Peyer's patch (tissue), 4 donors: ENCODE results near the gene OPCML. TPM values are rescaled to one million over a fixed set of nuclear protein-coding genes. Genes with fewer than 3 reads are reported as not detected.
"Not testable (repeated sequence)": the region's sequence is repeated elsewhere in the genome, so short reads cannot be mapped to it uniquely, and the experiment has no call there.

Experiments used
- DNase-seq, 3 donors: peaks; one replicate each; pipeline ENCODE4 v3.0.0-alpha.2; 2017 to 2019
- H3K27ac ChIP-seq, 4 donors: fragments of 200-600 bp; sonication (generic); one replicate each; pipeline ENCODE4 v1.5.1; 2016 to 2019
- H3K27me3 ChIP-seq, 2 donors: fragments of 200-600 bp; sonication (generic); one replicate each; pipeline ENCODE4 v1.5.1; 2019
- H3K36me3 ChIP-seq, 3 donors: fragments of 200-600 bp; sonication (generic); one replicate each; pipeline ENCODE4 v1.5.1; 2016 to 2019
- H3K4me1 ChIP-seq, 4 donors: fragments of 200-600 bp; sonication (generic); one replicate each; pipeline ENCODE4 v1.5.1; 2016 to 2019
- H3K4me3 ChIP-seq, 4 donors: fragments of 200-600 bp; sonication (generic); 1 replicate in 3 of 4; 2 replicates in 1 of 4; pipeline ENCODE4 v1.5.1; 2016 to 2019; ENCODE audit warnings: mild to moderate bottlenecking in 1 of 4
- H3K9me3 ChIP-seq, 4 donors: fragments of 200-600 bp; sonication (generic); one replicate each; pipeline ENCODE4 v1.5.1; 2016 to 2019; ENCODE audit warnings: mild to moderate bottlenecking in 1 of 4
- CTCF ChIP-seq, 6 experiments: fragments of 450-650 bp in 4 of 6; fragments of 200-600 bp in 2 of 6; sonication (generic) in 1 of 6; IDR thresholded peaks; one replicate each; pipeline ENCODE4 v1.5.1; 2017 to 2019; ENCODE audit warnings: antibody characterized with exemption in 6 of 6, mild to moderate bottlenecking in 3 of 6, moderate library complexity in 1 of 6
- POLR2A ChIP-seq, 2 donors: fragments of 450-650 bp; IDR thresholded peaks; one replicate each; pipeline ENCODE4 v1.5.1; 2017; ENCODE audit warnings: antibody characterized with exemption in 2 of 2, mild to moderate bottlenecking in 2 of 2, moderate library complexity in 2 of 2
- small RNA-seq, 2 donors: library from RNA; depleted of rRNA; stranded (forward); fragments of <200 nt; gene quantifications; one replicate each; pipeline ENCODE3, GENCODE V24; 2016
- total RNA-seq, 4 donors: library from RNA; depleted of rRNA; stranded (reverse); fragments of >200 nt; gene quantifications; one replicate each; pipeline ENCODE4 v1.1.0, GENCODE V29; 2016

OPCML gene
- total RNA-seq, 4 donors from 2014 or later: not detected

- DNase-seq: no peak
These were observed 1158.7 kb downstream of the OPCML start for GRCh38 chr11:132373405-132374143.

GRCh38 chr11:132370114-132370513 is 1162.2 kb downstream of the OPCML start:
- H3K4me1 ChIP-seq, H3K9me3 ChIP-seq, H3K27ac ChIP-seq, H3K27me3 ChIP-seq, DNase-seq, H3K4me3 ChIP-seq, H3K36me3 ChIP-seq: not testable (repeated sequence)

More at GRCh38 chr11:132373405-132374143, 1158.7 kb downstream of the OPCML start:
- TF ChIP-seq CTCF (IDR thresholded peaks at IDR 0.05) (no peak), POLR2A (IDR thresholded peaks at IDR 0.05) (no peak)
- no peaks in the 10 kb centered on the region for H3K4me1 ChIP-seq
- no peak overlapping the region for H3K4me3 ChIP-seq
- no peaks in the 10 kb centered on the region for H3K27me3 ChIP-seq
- no peaks in the 10 kb centered on the region for H3K9me3 ChIP-seq
- H3K27ac ChIP-seq: no peak overlapping the region
- no peaks in the 10 kb centered on the region for H3K36me3 ChIP-seq

GRCh38 chr11:132367293-132367692 is 1165.0 kb downstream of the OPCML start:
- no peak for DNase-seq
- TF ChIP-seq CTCF (IDR thresholded peaks at IDR 0.05) (no peak), POLR2A (IDR thresholded peaks at IDR 0.05) (no peak)

GRCh38 chr11:132365650-132366049 is 1166.7 kb downstream of the OPCML start:
- H3K4me3 ChIP-seq: no peak overlapping the region
- H3K9me3 ChIP-seq: no peaks in the 10 kb centered on the region
- no peak for TF ChIP-seq CTCF (IDR thresholded peaks at IDR 0.05)
- no peaks in the 10 kb centered on the region for H3K4me1 ChIP-seq
- H3K27ac ChIP-seq: no peak overlapping the region
- no peaks in the 10 kb centered on the region for H3K36me3 ChIP-seq
- DNase-seq: no peak
- H3K27me3 ChIP-seq: no peaks in the 10 kb centered on the region

More at GRCh38 chr11:132367293-132367692, 1165.0 kb downstream of the OPCML start:
- no peak overlapping the region for H3K27ac ChIP-seq
- no peak overlapping the region for H3K4me3 ChIP-seq
- no peaks in the 10 kb centered on the region for H3K27me3 ChIP-seq
- no peaks in the 10 kb centered on the region for H3K4me1 ChIP-seq
- no peaks in the 10 kb centered on the region for H3K36me3 ChIP-seq
- no peaks in the 10 kb centered on the region for H3K9me3 ChIP-seq

Small RNA genes within 50 kb of the gene (small RNA-seq; reads per million reads assigned to genes)
- 0 reads per million in 2 donors for gene RF00026
